GM06990 (cell line): ENCODE data around the gene NCAPD2.

Experiments
- DNase-seq: peaks from one replicate; pipeline ENCODE4 v3.0.0-alpha.2; 2011; ENCODE audit not compliant: insufficient read length; ENCODE audit errors: extremely low read depth
- H3K27me3 ChIP-seq: replicated peaks from 2 replicates; pipeline ENCODE4 v1.6.0; 2011; ENCODE audit warnings: low read length; ENCODE audit not compliant: control insufficient read depth, insufficient read depth
- H3K36me3 ChIP-seq: 2 replicates; pipeline ENCODE4 v1.5.1; 2011; ENCODE audit warnings: low read length; ENCODE audit not compliant: control insufficient read depth, insufficient read depth
- H3K4me3 ChIP-seq: replicated peaks from 2 replicates; pipeline ENCODE4 v1.5.1; 2011; ENCODE audit warnings: low read depth, mild to moderate bottlenecking, control low read depth, low read length
- CTCF ChIP-seq: IDR thresholded peaks from 2 replicates; pipeline ENCODE4 v1.5.1; 2011; ENCODE audit warnings: low read length, control low read depth, mild to moderate bottlenecking, inconsistent platforms; ENCODE audit not compliant: insufficient read depth, poor library complexity, severe bottlenecking

The NCAPD2 gene

GRCh38 chr12:6507102-6507998 is 13.4 kb downstream of the NCAPD2 start:
- H3K27me3 ChIP-seq = no peaks in the 10 kb centered on the region
- no peak overlapping the region for H3K4me3 ChIP-seq
- no peak for TF ChIP-seq CTCF
- no peak for DNase-seq
- H3K36me3 ChIP-seq = peaks cover 12% of the 10 kb centered on the region

GRCh38 chr12:6508087-6508486 is 14.2 kb downstream of the NCAPD2 start:
- no peak for DNase-seq
- H3K27me3 ChIP-seq = no peaks in the 10 kb centered on the region
- H3K36me3 ChIP-seq = peaks cover 15% of the 10 kb centered on the region
- H3K4me3 ChIP-seq = no peak overlapping the region
- no peak for TF ChIP-seq CTCF

GRCh38 chr12:6520186-6520585 is 26.3 kb downstream of the NCAPD2 start:
- peaks cover 44% of the 10 kb centered on the region for H3K36me3 ChIP-seq
- DNase-seq = no peak
- no peak overlapping the region for H3K4me3 ChIP-seq
- TF ChIP-seq CTCF = no peak
- H3K27me3 ChIP-seq = no peaks in the 10 kb centered on the region

- no peak overlapping the region for H3K4me3 ChIP-seq
- DNase-seq = no peak
- H3K27me3 ChIP-seq = no peaks in the 10 kb centered on the region
- peaks cover 53% of the 10 kb centered on the region for H3K36me3 ChIP-seq
- no peak for TF ChIP-seq CTCF
These were observed 28.3 kb downstream of the NCAPD2 start for GRCh38 chr12:6522193-6522592.

GRCh38 chr12:6523708-6524107 is 29.8 kb downstream of the NCAPD2 start:
- H3K36me3 ChIP-seq = peaks cover 61% of the 10 kb centered on the region
- H3K27me3 ChIP-seq = no peaks in the 10 kb centered on the region
- no peak for DNase-seq
- H3K4me3 ChIP-seq = no peak overlapping the region
- no peak for TF ChIP-seq CTCF
